ENCODE data around the gene SLC8A1.

DNA sequence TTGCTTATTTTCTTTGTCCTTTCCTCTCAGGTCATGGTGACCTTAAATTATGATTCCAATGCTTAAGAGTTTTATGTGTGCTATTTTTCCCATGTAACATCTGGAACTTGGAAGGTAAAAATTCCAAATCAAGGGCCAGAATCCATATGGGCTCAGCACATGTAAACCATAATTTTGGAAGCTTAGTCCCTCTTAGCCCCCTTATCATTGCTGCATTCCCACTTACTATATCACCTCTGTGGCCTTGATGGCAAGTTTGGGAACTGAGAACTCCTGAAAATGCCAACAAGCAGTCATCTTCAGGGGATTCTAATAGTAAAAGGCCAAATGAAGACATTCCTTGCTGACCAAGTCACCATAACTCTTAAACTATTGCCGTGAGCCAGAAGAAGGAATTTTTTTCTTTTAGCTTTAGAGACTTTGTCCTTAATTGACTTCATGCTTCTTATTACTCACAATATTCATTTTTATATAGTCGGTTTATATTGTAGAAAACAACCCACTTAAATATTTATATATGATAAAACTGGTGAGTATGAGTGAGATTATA is 251.4 kb downstream of the SLC8A1 start:
- TF ChIP-seq EZH2 (IDR thresholded peaks at IDR 0.05) (no peak), POLR2AphosphoS5 (IDR thresholded peaks at IDR 0.05; ENCODE audit: borderline replicate concordance, low read depth, low read length) (no peak)
